ENCODE results near the gene USP13.

USP13 gene

GRCh38 chr3:179796421-179796820 is 143.6 kb downstream of the USP13 start:
- no peak for DNase-seq (ENCODE audit: low spot score)

- DNase-seq (ENCODE audit: low spot score): no peak
These were observed 144.4 kb downstream of the USP13 start for GRCh38 chr3:179797192-179797591.

GRCh38 chr3:179801263-179801662 is 148.4 kb downstream of the USP13 start:
- no peak for DNase-seq (ENCODE audit: low spot score)

GRCh38 chr3:179801856-179802255 is 149.0 kb downstream of the USP13 start:
- DNase-seq (ENCODE audit: low spot score): no peak

- no peak for DNase-seq (ENCODE audit: low spot score)
These were observed 153.3 kb downstream of the USP13 start for GRCh38 chr3:179806177-179806576.

GRCh38 chr3:179807588-179807987 is 154.7 kb downstream of the USP13 start:
- DNase-seq (ENCODE audit: low spot score): no peak

- no peak for DNase-seq (ENCODE audit: low spot score)
These were observed 156.8 kb downstream of the USP13 start for GRCh38 chr3:179809639-179810038.

GRCh38 chr3:179811321-179812095 is 158.7 kb downstream of the USP13 start:
- DNase-seq (ENCODE audit: low spot score): peak; percentile 4

- DNase-seq (ENCODE audit: low spot score): no peak
These were observed 159.2 kb downstream of the USP13 start for GRCh38 chr3:179812096-179812382.

GRCh38 chr3:179819379-179819778 is 166.5 kb downstream of the USP13 start:
- DNase-seq (ENCODE audit: low spot score): no peak

GRCh38 chr3:179822296-179822695 is 169.5 kb downstream of the USP13 start:
- DNase-seq (ENCODE audit: low spot score): no peak

- DNase-seq (ENCODE audit: low spot score): no peak
These were observed 172.8 kb downstream of the USP13 start for GRCh38 chr3:179825527-179826246.

- no peak for DNase-seq (ENCODE audit: low spot score)
These were observed 173.4 kb downstream of the USP13 start for GRCh38 chr3:179826247-179826637.

GRCh38 chr3:179828738-179829137 is 175.9 kb downstream of the USP13 start:
- no peak for DNase-seq (ENCODE audit: low spot score)

GRCh38 chr3:179829401-179829800 is 176.6 kb downstream of the USP13 start:
- DNase-seq (ENCODE audit: low spot score): no peak

- no peak for DNase-seq (ENCODE audit: low spot score)
These were observed 179.6 kb downstream of the USP13 start for GRCh38 chr3:179832333-179832854.

- DNase-seq (ENCODE audit: low spot score): no peak
These were observed 180.5 kb downstream of the USP13 start for GRCh38 chr3:179833294-179833693.

GRCh38 chr3:179837374-179837773 is 184.5 kb downstream of the USP13 start:
- no peak for DNase-seq (ENCODE audit: low spot score)

Measured in CD4-positive, alpha-beta T cell treated with Interleukin-2 at 100 ng/mL for 4 hours (primary cell).